ENCODE data around the gene ASTN2.

DNA sequence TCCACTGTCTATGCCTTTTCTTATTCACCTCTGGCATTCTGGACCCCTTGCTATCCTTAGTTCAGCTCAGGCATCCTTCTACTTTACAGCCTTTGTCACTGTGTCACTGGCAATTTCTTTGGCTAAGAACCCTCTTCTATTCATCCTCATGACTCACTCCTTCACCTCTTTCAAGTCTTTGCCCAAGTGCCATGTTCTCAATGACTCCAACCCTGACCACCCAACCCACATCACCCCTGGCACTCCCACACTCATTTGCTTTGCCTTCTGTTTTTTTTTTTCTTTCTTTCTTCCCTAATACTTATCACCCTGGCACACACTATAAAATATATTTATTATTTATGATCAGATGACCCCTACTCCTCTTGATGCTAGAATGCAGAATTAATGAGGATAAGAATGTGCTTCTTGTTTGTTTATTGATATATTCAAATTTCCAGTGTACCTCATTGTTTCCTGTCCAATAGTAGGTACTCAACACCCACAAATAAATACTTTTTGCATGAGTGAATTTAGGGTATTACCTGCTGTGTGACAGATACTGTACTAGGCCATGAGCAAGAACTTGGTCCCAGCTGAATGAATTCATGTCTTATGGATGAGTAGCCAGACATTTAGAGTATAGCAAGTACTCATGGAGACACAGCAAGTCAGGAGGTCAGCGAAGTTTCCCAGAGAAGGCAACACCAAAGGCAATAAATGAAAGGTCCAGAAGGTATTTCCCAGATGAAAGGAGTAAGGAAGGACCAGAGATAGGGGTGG lies 1025.1 kb downstream of the ASTN2 start:
- TF ChIP-seq EZH2 (IDR thresholded peaks at IDR 0.05; ENCODE audit: borderline replicate concordance, low read depth, low read length, severe bottlenecking), result no peak
- TF ChIP-seq, protein P1, sequence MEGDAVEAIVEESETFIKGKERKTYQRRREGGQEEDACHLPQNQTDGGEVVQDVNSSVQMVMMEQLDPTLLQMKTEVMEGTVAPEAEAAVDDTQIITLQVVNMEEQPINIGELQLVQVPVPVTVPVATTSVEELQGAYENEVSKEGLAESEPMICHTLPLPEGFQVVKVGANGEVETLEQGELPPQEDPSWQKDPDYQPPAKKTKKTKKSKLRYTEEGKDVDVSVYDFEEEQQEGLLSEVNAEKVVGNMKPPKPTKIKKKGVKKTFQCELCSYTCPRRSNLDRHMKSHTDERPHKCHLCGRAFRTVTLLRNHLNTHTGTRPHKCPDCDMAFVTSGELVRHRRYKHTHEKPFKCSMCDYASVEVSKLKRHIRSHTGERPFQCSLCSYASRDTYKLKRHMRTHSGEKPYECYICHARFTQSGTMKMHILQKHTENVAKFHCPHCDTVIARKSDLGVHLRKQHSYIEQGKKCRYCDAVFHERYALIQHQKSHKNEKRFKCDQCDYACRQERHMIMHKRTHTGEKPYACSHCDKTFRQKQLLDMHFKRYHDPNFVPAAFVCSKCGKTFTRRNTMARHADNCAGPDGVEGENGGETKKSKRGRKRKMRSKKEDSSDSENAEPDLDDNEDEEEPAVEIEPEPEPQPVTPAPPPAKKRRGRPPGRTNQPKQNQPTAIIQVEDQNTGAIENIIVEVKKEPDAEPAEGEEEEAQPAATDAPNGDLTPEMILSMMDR (IDR thresholded peaks at IDR 0.05; ENCODE audit: extremely low read depth in 1 of 2, insufficient read depth in 1 of 2, low read depth in 1 of 2, low read length in 2 of 2), result no peak
- no peak for TF ChIP-seq POLR2A (IDR thresholded peaks at IDR 0.05; ENCODE audit: low read depth, low read length)
- TF ChIP-seq MYC (IDR thresholded peaks at IDR 0.05; ENCODE audit: low read depth, low read length), result no peak
- no peak for TF ChIP-seq POLR2AphosphoS5 (IDR thresholded peaks at IDR 0.05; ENCODE audit: insufficient read depth, low read depth, low read length)
- TF ChIP-seq, protein P2, sequence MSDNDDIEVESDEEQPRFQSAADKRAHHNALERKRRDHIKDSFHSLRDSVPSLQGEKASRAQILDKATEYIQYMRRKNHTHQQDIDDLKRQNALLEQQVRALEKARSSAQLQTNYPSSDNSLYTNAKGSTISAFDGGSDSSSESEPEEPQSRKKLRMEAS (IDR thresholded peaks at IDR 0.05; ENCODE audit: insufficient read depth, insufficient read length), result no peak
- no peak for TF ChIP-seq JUN (IDR thresholded peaks at IDR 0.05; ENCODE audit: borderline replicate concordance, insufficient read depth, insufficient read length, low read depth)

Data from endothelial cell of umbilical vein (primary cell).